Vagina (tissue), 2 donors: ENCODE data around the gene MIOX.

Experiments
- POLR2A ChIP-seq, 2 donors: fragments of 450-650 bp; IDR thresholded peaks; one replicate each; pipeline ENCODE4 v1.6.1; 2017; ENCODE audit warnings: antibody characterized with exemption in 2 of 2, mild to moderate bottlenecking in 2 of 2, moderate library complexity in 2 of 2
- POLR2AphosphoS5 ChIP-seq, 2 donors: sonication (generic); formaldehyde crosslinking; IDR thresholded peaks; one replicate each; pipeline ENCODE4 v1.9.0; 2017; ENCODE audit warnings: antibody characterized with exemption in 2 of 2, mild to moderate bottlenecking in 2 of 2, low read depth in 1 of 2; ENCODE audit not compliant: insufficient read depth in 1 of 2

- no peak for TF ChIP-seq POLR2AphosphoS5 (IDR thresholded peaks at IDR 0.05; ENCODE audit: insufficient read depth in 1 of 2, low read depth in 1 of 2)
- TF ChIP-seq POLR2A (IDR thresholded peaks at IDR 0.05): no peak
Measured at GRCh38 chr22:50468626-50469025, 18.0 kb upstream of the MIOX start.
